HG03196 (cell line): ENCODE results near the gene C12orf43.

Experiments used
- ATAC-seq: cut with Tn5 transposase; IDR thresholded peaks from one replicate; pipeline ENCODE4 v1.9.1; 2021; ENCODE audit not compliant: unreplicated experiment

Gene C12orf43

GRCh38 chr12:121030576-121031212, 14.4 kb upstream of the C12orf43 start:
- no peak for ATAC-seq

- no peak for ATAC-seq
These were observed 10.2 kb upstream of the C12orf43 start for GRCh38 chr12:121026274-121027045.

- ATAC-seq: no peak
These were observed 9.3 kb upstream of the C12orf43 start for GRCh38 chr12:121025442-121026226.

GRCh38 chr12:121023799-121024198, 7.5 kb upstream of the C12orf43 start:
- no peak for ATAC-seq

GRCh38 chr12:121022713-121023112, 6.4 kb upstream of the C12orf43 start:
- ATAC-seq: no peak

- ATAC-seq: no peak
These were observed 5.5 kb upstream of the C12orf43 start for GRCh38 chr12:121021754-121022153.

- ATAC-seq: no peak
These were observed 2.8 kb upstream of the C12orf43 start for GRCh38 chr12:121018860-121019617.

- ATAC-seq: no peak
These were observed 1.7 kb upstream of the C12orf43 start for GRCh38 chr12:121017966-121018491.

- no peak for ATAC-seq
These were observed 2.6 kb downstream of the C12orf43 start for GRCh38 chr12:121013715-121014114.

- no peak for ATAC-seq
These were observed 4.5 kb downstream of the C12orf43 start for GRCh38 chr12:121011820-121012219.

- ATAC-seq: no peak
These were observed 5.4 kb downstream of the C12orf43 start for GRCh38 chr12:121010860-121011259.

- no peak for ATAC-seq
These were observed 6.5 kb downstream of the C12orf43 start for GRCh38 chr12:121009741-121010140.

- ATAC-seq: no peak
These were observed 7.8 kb downstream of the C12orf43 start for GRCh38 chr12:121008347-121009098.

GRCh38 chr12:121005346-121005815, 10.9 kb downstream of the C12orf43 start:
- ATAC-seq: no peak

- ATAC-seq: no peak
These were observed 12.0 kb downstream of the C12orf43 start for GRCh38 chr12:121004253-121004815.

- ATAC-seq: no peak
These were observed 12.6 kb downstream of the C12orf43 start for GRCh38 chr12:121003650-121004049.

GRCh38 chr12:121001841-121002483, 14.3 kb downstream of the C12orf43 start:
- no peak for ATAC-seq

GRCh38 chr12:121001060-121001459, 15.2 kb downstream of the C12orf43 start:
- no peak for ATAC-seq

- no peak for ATAC-seq
These were observed 15.8 kb downstream of the C12orf43 start for GRCh38 chr12:121000530-121000929.
